LNCaP clone FGC (cell line): ENCODE results near the gene HMGN4.

Experiments used
- DNase-seq: peaks from one replicate; pipeline ENCODE4 v3.0.0-alpha.2; 2011; ENCODE audit warnings: low read depth
- H3K4me3 ChIP-seq: 2 replicates; pipeline ENCODE4 v1.5.1; 2011; ENCODE audit warnings: mild to moderate bottlenecking, low read depth, low read length, control low read depth
- CTCF ChIP-seq: IDR thresholded peaks from 2 replicates; pipeline ENCODE4 v1.5.1; 2012; ENCODE audit warnings: mild to moderate bottlenecking; ENCODE audit not compliant: control insufficient read depth, insufficient read depth; ENCODE audit errors: extremely low read depth

Gene HMGN4

GRCh38 chr6:26534681-26535465 is 3.3 kb upstream of the HMGN4 start:
- H3K4me3 ChIP-seq = no peak overlapping the region
- no peak for DNase-seq

GRCh38 chr6:26536571-26537159 is 1.5 kb upstream of the HMGN4 start:
- TF ChIP-seq CTCF = no peak
- DNase-seq = no peak
- peak overlapping the region; percentile 80 for H3K4me3 ChIP-seq

More at GRCh38 chr6:26534681-26535465, 3.3 kb upstream of the HMGN4 start:
- no peak for TF ChIP-seq CTCF

- TF ChIP-seq CTCF = no peak
- DNase-seq = peak; percentile 87
- peak overlapping the region; percentile 80 for H3K4me3 ChIP-seq
These were observed 863 bp upstream of the HMGN4 start for GRCh38 chr6:26537160-26537845.

GRCh38 chr6:26538572-26538902 is 371 bp downstream of the HMGN4 start:
- no peak for TF ChIP-seq CTCF
- DNase-seq = no peak
- H3K4me3 ChIP-seq = peak overlapping the region; percentile 80

GRCh38 chr6:26539071-26539615 is 977 bp downstream of the HMGN4 start:
- DNase-seq = no peak
- peak overlapping the region; percentile 80 for H3K4me3 ChIP-seq
- no peak for TF ChIP-seq CTCF

- H3K4me3 ChIP-seq = no peak overlapping the region
- no peak for TF ChIP-seq CTCF
These were observed 3.4 kb downstream of the HMGN4 start for GRCh38 chr6:26541579-26541978.

More at GRCh38 chr6:26541579-26541978, 3.4 kb downstream of the HMGN4 start:
- DNase-seq = no peak
